HepG2 (cell line): ENCODE measurements around the gene APOL4. TPM values are rescaled to one million over a fixed set of nuclear protein-coding genes. Genes with fewer than 3 reads are reported as not detected.

Source experiments
- RBFOX2 ChIP-seq: fragments of 200-400 bp; formaldehyde crosslinking; IDR thresholded peaks from 2 replicates; pipeline ENCODE4 v1.6.1; 2017; ENCODE audit warnings: low read depth, mild to moderate bottlenecking, low read length
- RFX5 ChIP-seq: IDR thresholded peaks from 2 replicates; pipeline ENCODE4 v1.6.1; 2011; ENCODE audit warnings: low read depth, low read length, improper control_type of control experiment
- TARDBP ChIP-seq: sonication (generic); formaldehyde crosslinking; IDR thresholded peaks from 2 replicates; pipeline ENCODE4 v1.8.0; 2022; ENCODE audit warnings: mild to moderate bottlenecking, missing genetic modification reagents
- TRAFD1 ChIP-seq: sonication (generic); formaldehyde crosslinking; IDR thresholded peaks from 2 replicates; pipeline ENCODE4 v1.5.1; 2020; ENCODE audit warnings: missing genetic modification reagents, mild to moderate bottlenecking, borderline replicate concordance
- ZGPAT ChIP-seq: IDR thresholded peaks from 2 replicates; pipeline ENCODE4 v1.6.1; 2016; ENCODE audit warnings: mild to moderate bottlenecking
- ZNF281 ChIP-seq: sonication (generic); formaldehyde crosslinking; IDR thresholded peaks from 2 replicates; pipeline ENCODE4 v1.4.0; 2020; ENCODE audit warnings: missing genetic modification reagents, borderline replicate concordance
- ZNF549 ChIP-seq: sonication (generic); formaldehyde crosslinking; IDR thresholded peaks from 2 replicates; pipeline ENCODE4 v1.5.0; 2020; ENCODE audit warnings: missing genetic modification reagents
- polyA plus RNA-seq, 8 experiments: library from polyadenylated mRNA; depleted of rRNA in 3 of 8; stranded (reverse) in 7 of 8; unstranded in 1 of 8; fragments of >200 nt; fragmentation: Illumina TruSeq in 4 of 8; extraction: Trizol in 4 of 8; gene quantifications; 2 replicates each; pipeline versions ENCODE4 v1.2.1 to v1.2.3, GENCODE V29; 2011 to 2016; ENCODE audit warnings: low read depth in 4 of 8, missing spikeins in 1 of 8, mixed read lengths in 1 of 8; ENCODE audit not compliant: insufficient read depth in 1 of 8
- total RNA-seq, 5 experiments: library from RNA; depleted of rRNA; stranded (reverse); fragments of >200 nt; fragmentation: Illumina TruSeq; extraction: Trizol; gene quantifications; 2 replicates each; pipeline ENCODE4 v1.2.3, GENCODE V29; 2016; ENCODE audit warnings: low read depth in 1 of 5

The APOL4 gene
- total and polyA plus RNA-seq, 2 of the 13 experiments (the other 11 are each of a cell fraction or from before 2014, with no cell fraction given), result 0.77 to 2.8 TPM

GRCh38 chr22:36192542-36192941, 9.1 kb downstream of the APOL4 start (continued):
- TF ChIP-seq TRAFD1 (CRISPR knock-in tag) (no peak), ZNF549 (CRISPR knock-in tag) (no peak), RFX5 (no peak), TARDBP (CRISPR knock-in tag) (no peak), ZGPAT (CRISPR knock-in tag) (no peak), RBFOX2 (no peak), ZNF281 (no peak)
